ENCODE data around the gene CHCHD3.

DNA sequence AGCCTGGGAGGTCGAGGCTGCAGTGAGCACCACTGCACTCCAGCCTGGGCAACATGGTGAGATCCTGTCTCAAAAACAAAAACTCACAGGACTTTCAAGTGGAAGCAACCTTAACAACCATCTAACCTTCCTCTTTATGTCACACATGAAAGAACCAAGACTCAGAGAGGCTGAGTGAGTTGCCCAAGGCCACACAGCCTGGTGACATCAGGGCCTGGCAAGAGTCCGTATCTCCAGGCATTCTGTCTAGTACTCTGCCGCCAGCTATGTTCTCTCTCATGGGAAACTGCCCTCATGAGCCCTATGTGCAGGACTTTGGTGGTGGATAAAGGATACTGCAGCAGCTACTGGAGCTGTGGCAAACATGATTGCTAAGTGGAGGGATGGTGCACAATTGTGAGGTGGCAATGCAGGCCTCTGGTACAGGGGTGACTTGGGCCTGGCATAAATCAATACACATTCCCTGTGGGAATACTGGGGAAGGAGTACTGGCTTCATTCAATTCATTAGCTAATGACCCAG, 10.1 kb upstream of the CHCHD3 start:
- no peak for TF ChIP-seq CTCF (conservative IDR thresholded peaks at IDR 0.05 in 1 of 2, IDR thresholded peaks at IDR 0.05 in 1 of 2; ENCODE audit: low read depth in 1 of 2, low read length in 2 of 2)
- no peak for TF ChIP-seq EZH2 (IDR thresholded peaks at IDR 0.05; ENCODE audit: low read length, missing control alignments)
